Gastroesophageal sphincter (tissue), 3 donors: ENCODE measurements around the gene EXOC6B.

Source experiments
- EP300 ChIP-seq: sonication (generic); formaldehyde crosslinking; IDR thresholded peaks from one replicate; pipeline ENCODE4 v1.6.1; 2017; ENCODE audit warnings: antibody characterized with exemption, mild to moderate bottlenecking
- POLR2A ChIP-seq, 2 donors: fragments of 450-650 bp; IDR thresholded peaks; one replicate each; pipeline ENCODE4 v1.6.1; 2017; ENCODE audit warnings: antibody characterized with exemption in 2 of 2, mild to moderate bottlenecking in 2 of 2, moderate library complexity in 1 of 2
- POLR2AphosphoS5 ChIP-seq: sonication (generic); formaldehyde crosslinking; IDR thresholded peaks from one replicate; pipeline ENCODE4 v1.6.1; 2017; ENCODE audit warnings: antibody characterized with exemption
- TF ChIP-seq, protein P1 (sequence below), 4 experiments: fragments of 200-600 bp in 2 of 4; fragments of 450-650 bp in 2 of 4; sonication (generic) in 1 of 4; IDR thresholded peaks; one replicate each; pipeline ENCODE4 v1.5.1; 2017 to 2019; ENCODE audit warnings: antibody characterized with exemption in 4 of 4, mild to moderate bottlenecking in 2 of 4, moderate library complexity in 2 of 4

DNA sequence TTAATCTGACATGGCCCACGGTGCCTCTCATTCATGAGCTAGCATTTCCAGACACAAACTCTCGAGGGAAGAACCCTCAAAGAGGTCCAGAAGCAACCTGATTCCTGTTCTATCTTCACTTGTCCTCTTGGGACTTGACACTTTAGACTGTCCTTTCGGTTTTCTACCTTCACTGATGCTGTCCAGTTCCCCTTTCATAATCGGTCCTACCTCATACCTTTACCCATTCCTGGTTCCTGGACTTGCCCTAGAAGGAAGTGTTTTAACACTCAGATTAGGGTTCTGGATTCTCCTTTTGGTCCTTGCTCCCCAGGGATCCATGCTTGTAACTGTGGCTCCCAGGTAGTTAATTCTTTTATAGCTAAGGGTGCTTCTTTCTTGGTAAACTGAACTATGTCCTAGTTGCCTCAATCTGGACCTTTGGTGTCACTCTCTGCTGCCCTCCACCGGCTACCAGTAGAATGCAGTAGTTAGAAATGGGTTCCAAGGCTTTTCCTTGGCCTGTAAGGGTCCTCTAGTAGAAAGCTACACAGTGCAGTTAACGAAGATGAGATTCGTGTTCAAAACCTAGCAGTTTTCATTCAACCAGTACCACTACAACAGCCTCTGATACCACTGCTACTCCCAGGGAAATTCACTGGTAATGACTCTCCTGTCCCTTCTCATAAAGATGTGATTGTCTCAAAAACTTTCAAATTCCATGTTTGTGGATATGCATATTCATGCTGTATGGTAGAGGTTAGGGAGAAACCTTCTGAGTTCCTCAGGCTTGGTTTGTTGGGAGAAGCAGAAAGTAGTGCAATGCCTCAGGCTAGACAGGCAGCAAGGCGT, 500.0 kb downstream of the EXOC6B start:
- TF ChIP-seq, protein P1, sequence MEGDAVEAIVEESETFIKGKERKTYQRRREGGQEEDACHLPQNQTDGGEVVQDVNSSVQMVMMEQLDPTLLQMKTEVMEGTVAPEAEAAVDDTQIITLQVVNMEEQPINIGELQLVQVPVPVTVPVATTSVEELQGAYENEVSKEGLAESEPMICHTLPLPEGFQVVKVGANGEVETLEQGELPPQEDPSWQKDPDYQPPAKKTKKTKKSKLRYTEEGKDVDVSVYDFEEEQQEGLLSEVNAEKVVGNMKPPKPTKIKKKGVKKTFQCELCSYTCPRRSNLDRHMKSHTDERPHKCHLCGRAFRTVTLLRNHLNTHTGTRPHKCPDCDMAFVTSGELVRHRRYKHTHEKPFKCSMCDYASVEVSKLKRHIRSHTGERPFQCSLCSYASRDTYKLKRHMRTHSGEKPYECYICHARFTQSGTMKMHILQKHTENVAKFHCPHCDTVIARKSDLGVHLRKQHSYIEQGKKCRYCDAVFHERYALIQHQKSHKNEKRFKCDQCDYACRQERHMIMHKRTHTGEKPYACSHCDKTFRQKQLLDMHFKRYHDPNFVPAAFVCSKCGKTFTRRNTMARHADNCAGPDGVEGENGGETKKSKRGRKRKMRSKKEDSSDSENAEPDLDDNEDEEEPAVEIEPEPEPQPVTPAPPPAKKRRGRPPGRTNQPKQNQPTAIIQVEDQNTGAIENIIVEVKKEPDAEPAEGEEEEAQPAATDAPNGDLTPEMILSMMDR (IDR thresholded peaks at IDR 0.05): peak in 1 of 4 experiments; percentile 37
- TF ChIP-seq POLR2A (IDR thresholded peaks at IDR 0.05) (no peak), EP300 (no peak), POLR2AphosphoS5 (no peak)
